GM23338 (cell line): ENCODE results near the gene RPL27. TPM values are rescaled to one million over a fixed set of nuclear protein-coding genes. Genes with fewer than 3 reads are reported as not detected.

ENCODE experiments used
- ATAC-seq: fragments of 200-7000 bp; cut with Tn5 transposase; 3 replicates; pipeline ENCODE4 v1.9.1; 2020
- DNase-seq: peaks from one replicate; pipeline ENCODE4 v3.0.0-alpha.2; 2015; ENCODE audit warnings: low spot score
- H2AFZ ChIP-seq: fragments of 200-600 bp; sonication (generic); 2 replicates; pipeline ENCODE4 v1.8.0; 2016; ENCODE audit warnings: antibody characterized with exemption, mild to moderate bottlenecking, moderate library complexity
- H3F3A ChIP-seq: fragments of 200-600 bp; sonication (generic); replicated peaks from 2 replicates; pipeline ENCODE4 v1.8.0; 2017; ENCODE audit warnings: antibody characterized with exemption, mixed run types, low read depth
- H3K27ac ChIP-seq: fragments of 200-600 bp; sonication (generic); 2 replicates; pipeline ENCODE4 v1.6.1; 2016; ENCODE audit warnings: low read depth
- H3K27me3 ChIP-seq: fragments of 200-600 bp; sonication (generic); 2 replicates; pipeline ENCODE4 v1.8.0; 2016; ENCODE audit warnings: mild to moderate bottlenecking, mixed run types, moderate library complexity; ENCODE audit not compliant: insufficient read depth
- H3K36me3 ChIP-seq: fragments of 200-600 bp; sonication (generic); 2 replicates; pipeline ENCODE4 v1.8.0; 2016; ENCODE audit warnings: mild to moderate bottlenecking; ENCODE audit not compliant: insufficient read depth
- H3K4me1 ChIP-seq: fragments of 200-600 bp; sonication (generic); 2 replicates; pipeline ENCODE4 v1.8.0; 2016; ENCODE audit warnings: mild to moderate bottlenecking, moderate library complexity; ENCODE audit not compliant: insufficient read depth
- H3K4me2 ChIP-seq: fragments of 200-600 bp; sonication (generic); 2 replicates; pipeline ENCODE4 v1.7.1; 2017; ENCODE audit warnings: mixed run types
- H3K4me3 ChIP-seq: fragments of 200-600 bp; sonication (generic); 2 replicates; pipeline ENCODE4 v1.6.1; 2016; ENCODE audit warnings: mixed run types
- H3K79me2 ChIP-seq: fragments of 200-600 bp; sonication (generic); replicated peaks from 2 replicates; pipeline ENCODE4 v1.8.0; 2017; ENCODE audit warnings: mild to moderate bottlenecking; ENCODE audit not compliant: insufficient read depth
- H3K9me2 ChIP-seq: fragments of 200-600 bp; sonication (generic); 2 replicates; pipeline ENCODE4 v1.8.0; 2017; ENCODE audit not compliant: insufficient read depth
- H4K20me1 ChIP-seq: fragments of 200-600 bp; sonication (generic); replicated peaks from 2 replicates; pipeline ENCODE4 v1.8.0; 2017; ENCODE audit warnings: mild to moderate bottlenecking; ENCODE audit not compliant: insufficient read depth
- H3K27ac Mint-ChIP-seq: 2 replicates; pipeline ENCODE4 v1.8.0; 2020; ENCODE audit warnings: inconsistent platforms, mild to moderate bottlenecking, moderate library complexity, mixed read lengths
- H3K27me3 Mint-ChIP-seq: 3 replicates; pipeline ENCODE4 v1.8.0; 2022; ENCODE audit warnings: low read depth, mild to moderate bottlenecking, moderate library complexity, mixed read lengths, inconsistent platforms; ENCODE audit not compliant: insufficient read depth, poor library complexity
- H3K36me3 Mint-ChIP-seq: 3 replicates; pipeline ENCODE4 v1.8.0; 2021; ENCODE audit warnings: low read depth, mild to moderate bottlenecking, inconsistent platforms, moderate library complexity, mixed read lengths
- H3K4me1 Mint-ChIP-seq: 3 replicates; pipeline ENCODE4 v1.8.0; 2020; ENCODE audit warnings: mild to moderate bottlenecking, inconsistent platforms, mixed read lengths
- H3K4me3 Mint-ChIP-seq: 3 replicates; pipeline ENCODE4 v1.8.0; 2021; ENCODE audit warnings: moderate library complexity, mild to moderate bottlenecking, inconsistent platforms, mixed read lengths
- H3K9me3 Mint-ChIP-seq: 3 replicates; pipeline ENCODE4 v1.8.0; 2020; ENCODE audit warnings: moderate library complexity, mild to moderate bottlenecking, inconsistent platforms, mixed read lengths
- CREB1 ChIP-seq: fragments of 250-450 bp; sonication (Bioruptor Pico); IDR thresholded peaks from 2 replicates; pipeline ENCODE4 v1.5.0; 2020; ENCODE audit warnings: low read depth, mild to moderate bottlenecking, moderate library complexity
- EZH2 ChIP-seq: fragments of 200-600 bp; sonication (generic); IDR thresholded peaks from one replicate; pipeline ENCODE4 v1.8.0; 2017; ENCODE audit warnings: antibody characterized with exemption, mild to moderate bottlenecking, low read depth; ENCODE audit not compliant: unreplicated experiment
- EZH2phosphoT487 ChIP-seq: fragments of 200-600 bp; sonication (generic); IDR thresholded peaks from one replicate; pipeline ENCODE4 v1.8.1; 2018; ENCODE audit warnings: antibody characterized with exemption; ENCODE audit not compliant: unreplicated experiment
- JUNB ChIP-seq: IDR thresholded peaks from one replicate; pipeline ENCODE4 v1.6.1; 2016; ENCODE audit warnings: antibody characterized with exemption; ENCODE audit not compliant: unreplicated experiment
- STAT1 ChIP-seq: IDR thresholded peaks from one replicate; pipeline ENCODE4 v1.6.1; 2016; ENCODE audit warnings: antibody characterized with exemption; ENCODE audit not compliant: unreplicated experiment
- ZNF331 ChIP-seq: fragments of 250-450 bp; sonication (Bioruptor Pico); IDR thresholded peaks from 2 replicates; pipeline ENCODE4 v1.5.0; 2020; ENCODE audit warnings: low read depth, mild to moderate bottlenecking, moderate library complexity
- polyA plus RNA-seq: library from polyadenylated mRNA; unstranded; fragments of >200 nt; fragmentation: Nextera tagmentation; extraction: Ambion mirVana; gene quantifications from 2 replicates; pipeline ENCODE4 v1.2.1, GENCODE V29; 2016
- total RNA-seq: library from RNA; depleted of rRNA; stranded (reverse); fragments of >200 nt; shearing (Covaris generic); gene quantifications from 2 replicates; pipeline ENCODE4 v1.2.3, GENCODE V29; 2014
- TF ChIP-seq, protein P1 (sequence below): fragments of 250-450 bp; sonication (Bioruptor Pico); IDR thresholded peaks from 2 replicates; pipeline ENCODE4 v1.5.0; 2020; ENCODE audit warnings: mild to moderate bottlenecking, moderate library complexity
- TF ChIP-seq, protein P2 (sequence below), 2 experiments: fragments of 200-600 bp in 1 of 2; sonication (generic) in 1 of 2; conservative IDR thresholded peaks; 2 replicates each; pipeline versions ENCODE4 v1.5.1 to v1.6.1; 2016 to 2017; ENCODE audit warnings: antibody characterized with exemption in 2 of 2, low read depth in 2 of 2, mild to moderate bottlenecking in 2 of 2, moderate library complexity in 1 of 2
- TF ChIP-seq, protein P3 (sequence below): IDR thresholded peaks from 2 replicates; pipeline ENCODE4 v1.6.1; 2016; ENCODE audit warnings: antibody characterized with exemption
- TF ChIP-seq, protein P4 (sequence below): IDR thresholded peaks from one replicate; pipeline ENCODE4 v1.6.1; 2018; ENCODE audit warnings: antibody characterized with exemption; ENCODE audit not compliant: unreplicated experiment

The RPL27 gene
- total and polyA plus RNA-seq, 2 experiments from 2014 or later: 1,784 to 2,722 TPM

DNA sequence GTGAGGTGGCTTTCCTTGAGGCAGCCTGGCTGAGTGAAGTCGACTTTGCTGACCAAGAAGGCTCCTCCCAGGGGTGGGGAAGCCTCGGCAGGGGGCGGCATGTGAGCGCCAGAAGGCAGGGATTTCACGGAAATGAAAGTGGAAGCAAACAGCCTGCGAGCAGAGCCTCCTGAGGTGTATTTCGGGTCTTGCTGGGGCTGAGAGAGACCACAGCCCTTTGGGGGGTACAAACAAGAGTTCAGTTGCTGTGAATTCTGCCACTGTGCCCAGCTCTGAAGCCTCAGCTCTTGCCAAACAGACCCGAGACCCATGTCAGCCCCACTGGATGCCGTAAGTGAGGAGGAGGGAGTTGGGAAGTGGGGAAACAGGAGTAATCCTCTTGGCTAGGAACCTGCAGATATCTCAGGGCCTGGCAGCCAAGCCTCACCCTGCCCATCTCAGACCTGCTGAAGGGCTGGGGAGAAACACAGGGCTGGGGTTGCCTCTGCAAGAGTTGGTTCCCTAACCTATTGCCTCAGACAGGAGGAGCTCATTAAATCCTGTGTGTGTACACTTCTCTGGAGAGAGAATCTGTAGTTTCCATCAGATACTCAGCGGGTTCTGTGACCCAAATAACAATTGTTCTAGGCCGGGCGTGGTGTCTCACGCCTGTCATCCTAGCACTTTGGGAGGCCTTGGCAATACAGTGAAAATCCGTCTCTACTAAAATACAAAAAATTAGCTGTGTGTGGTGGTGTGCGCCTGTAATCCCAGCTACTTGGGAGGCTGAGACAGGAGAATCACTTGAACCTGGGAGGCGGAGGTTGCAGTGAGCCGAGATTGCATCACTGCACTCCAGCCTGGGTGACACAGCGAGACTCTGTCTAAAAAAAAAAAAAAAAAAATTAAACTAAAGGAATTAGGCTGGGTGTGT lies 8.7 kb downstream of the RPL27 start, which contains the start of gene IFI35 (continued):
- TF ChIP-seq, protein P1, sequence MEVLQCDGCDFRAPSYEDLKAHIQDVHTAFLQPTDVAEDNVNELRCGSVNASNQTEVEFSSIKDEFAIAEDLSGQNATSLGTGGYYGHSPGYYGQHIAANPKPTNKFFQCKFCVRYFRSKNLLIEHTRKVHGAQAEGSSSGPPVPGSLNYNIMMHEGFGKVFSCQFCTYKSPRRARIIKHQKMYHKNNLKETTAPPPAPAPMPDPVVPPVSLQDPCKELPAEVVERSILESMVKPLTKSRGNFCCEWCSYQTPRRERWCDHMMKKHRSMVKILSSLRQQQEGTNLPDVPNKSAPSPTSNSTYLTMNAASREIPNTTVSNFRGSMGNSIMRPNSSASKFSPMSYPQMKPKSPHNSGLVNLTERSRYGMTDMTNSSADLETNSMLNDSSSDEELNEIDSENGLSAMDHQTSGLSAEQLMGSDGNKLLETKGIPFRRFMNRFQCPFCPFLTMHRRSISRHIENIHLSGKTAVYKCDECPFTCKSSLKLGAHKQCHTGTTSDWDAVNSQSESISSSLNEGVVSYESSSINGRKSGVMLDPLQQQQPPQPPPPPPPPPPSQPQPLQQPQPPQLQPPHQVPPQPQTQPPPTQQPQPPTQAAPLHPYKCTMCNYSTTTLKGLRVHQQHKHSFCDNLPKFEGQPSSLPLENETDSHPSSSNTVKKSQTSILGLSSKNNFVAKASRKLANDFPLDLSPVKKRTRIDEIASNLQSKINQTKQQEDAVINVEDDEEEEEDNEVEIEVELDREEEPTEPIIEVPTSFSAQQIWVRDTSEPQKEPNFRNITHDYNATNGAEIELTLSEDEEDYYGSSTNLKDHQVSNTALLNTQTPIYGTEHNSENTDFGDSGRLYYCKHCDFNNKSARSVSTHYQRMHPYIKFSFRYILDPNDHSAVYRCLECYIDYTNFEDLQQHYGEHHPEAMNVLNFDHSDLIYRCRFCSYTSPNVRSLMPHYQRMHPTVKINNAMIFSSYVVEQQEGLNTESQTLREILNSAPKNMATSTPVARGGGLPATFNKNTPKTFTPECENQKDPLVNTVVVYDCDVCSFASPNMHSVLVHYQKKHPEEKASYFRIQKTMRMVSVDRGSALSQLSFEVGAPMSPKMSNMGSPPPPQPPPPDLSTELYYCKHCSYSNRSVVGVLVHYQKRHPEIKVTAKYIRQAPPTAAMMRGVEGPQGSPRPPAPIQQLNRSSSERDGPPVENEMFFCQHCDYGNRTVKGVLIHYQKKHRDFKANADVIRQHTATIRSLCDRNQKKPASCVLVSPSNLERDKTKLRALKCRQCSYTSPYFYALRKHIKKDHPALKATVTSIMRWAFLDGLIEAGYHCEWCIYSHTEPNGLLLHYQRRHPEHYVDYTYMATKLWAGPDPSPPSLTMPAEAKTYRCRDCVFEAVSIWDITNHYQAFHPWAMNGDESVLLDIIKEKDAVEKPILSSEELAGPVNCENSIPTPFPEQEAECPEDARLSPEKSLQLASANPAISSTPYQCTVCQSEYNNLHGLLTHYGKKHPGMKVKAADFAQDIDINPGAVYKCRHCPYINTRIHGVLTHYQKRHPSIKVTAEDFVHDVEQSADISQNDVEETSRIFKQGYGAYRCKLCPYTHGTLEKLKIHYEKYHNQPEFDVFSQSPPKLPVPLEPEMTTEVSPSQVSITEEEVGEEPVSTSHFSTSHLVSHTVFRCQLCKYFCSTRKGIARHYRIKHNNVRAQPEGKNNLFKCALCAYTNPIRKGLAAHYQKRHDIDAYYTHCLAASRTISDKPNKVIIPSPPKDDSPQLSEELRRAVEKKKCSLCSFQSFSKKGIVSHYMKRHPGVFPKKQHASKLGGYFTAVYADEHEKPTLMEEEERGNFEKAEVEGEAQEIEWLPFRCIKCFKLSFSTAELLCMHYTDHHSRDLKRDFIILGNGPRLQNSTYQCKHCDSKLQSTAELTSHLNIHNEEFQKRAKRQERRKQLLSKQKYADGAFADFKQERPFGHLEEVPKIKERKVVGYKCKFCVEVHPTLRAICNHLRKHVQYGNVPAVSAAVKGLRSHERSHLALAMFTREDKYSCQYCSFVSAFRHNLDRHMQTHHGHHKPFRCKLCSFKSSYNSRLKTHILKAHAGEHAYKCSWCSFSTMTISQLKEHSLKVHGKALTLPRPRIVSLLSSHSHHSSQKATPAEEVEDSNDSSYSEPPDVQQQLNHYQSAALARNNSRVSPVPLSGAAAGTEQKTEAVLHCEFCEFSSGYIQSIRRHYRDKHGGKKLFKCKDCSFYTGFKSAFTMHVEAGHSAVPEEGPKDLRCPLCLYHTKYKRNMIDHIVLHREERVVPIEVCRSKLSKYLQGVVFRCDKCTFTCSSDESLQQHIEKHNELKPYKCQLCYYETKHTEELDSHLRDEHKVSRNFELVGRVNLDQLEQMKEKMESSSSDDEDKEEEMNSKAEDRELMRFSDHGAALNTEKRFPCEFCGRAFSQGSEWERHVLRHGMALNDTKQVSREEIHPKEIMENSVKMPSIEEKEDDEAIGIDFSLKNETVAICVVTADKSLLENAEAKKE (CRISPR knock-in tag): no peak

DNA sequence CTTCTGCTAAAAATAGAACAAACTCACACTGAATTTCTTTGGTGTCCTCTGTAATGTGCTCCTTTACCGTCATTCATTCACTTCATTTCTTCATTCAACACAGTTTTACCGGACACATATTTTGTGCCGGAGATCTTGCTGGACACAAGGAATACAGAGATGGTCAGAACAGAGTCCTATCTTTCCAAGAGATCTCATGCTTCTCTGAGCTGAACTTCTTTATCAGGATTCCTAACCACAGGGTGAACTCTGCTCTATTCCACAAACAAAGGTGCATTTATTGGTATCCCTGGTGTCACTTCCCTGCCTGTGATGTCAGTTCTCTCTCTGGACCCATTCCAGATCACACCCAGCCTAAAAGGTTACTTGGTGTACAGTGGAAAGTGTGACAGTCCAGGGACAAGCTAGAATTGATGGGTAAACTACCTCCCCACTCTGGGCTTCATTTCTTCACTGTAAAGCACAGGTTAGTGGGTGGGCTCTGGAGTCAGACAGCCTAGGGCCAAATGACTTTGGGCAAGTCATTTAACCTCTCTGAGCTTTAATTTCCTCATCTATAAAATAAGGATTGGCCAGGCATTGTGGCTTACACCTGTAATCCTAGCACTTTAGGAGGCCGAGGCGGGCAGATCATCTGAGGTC lies 12.6 kb downstream of the RPL27 start:
- H3K4me1 ChIP-seq: peaks cover 19% of the 10 kb centered on the region
- H3K4me3 ChIP-seq: no peak overlapping the region
- Mint-ChIP-seq H3K27ac (no peak overlapping the region), H3K36me3 (peaks cover 15% of the 10 kb centered on the region), H3K4me1 (peaks cover 34% of the 10 kb centered on the region), H3K4me3 (no peak overlapping the region), H3K9me3 (no peaks in the 10 kb centered on the region), H3K27me3 (peaks cover 8% of the 10 kb centered on the region)
- no peaks in the 10 kb centered on the region for H3K79me2 ChIP-seq
- no peaks in the 10 kb centered on the region for H3K9me2 ChIP-seq
- H4K20me1 ChIP-seq: no peaks in the 10 kb centered on the region
- H3K36me3 ChIP-seq: no peaks in the 10 kb centered on the region
- H2AFZ ChIP-seq: no peak overlapping the region
- ATAC-seq (no peak), DNase-seq (no peak)
- H3F3A ChIP-seq: peaks cover 5% of the 10 kb centered on the region
- no peak overlapping the region for H3K4me2 ChIP-seq
- H3K27me3 ChIP-seq: no peaks in the 10 kb centered on the region
- H3K27ac ChIP-seq: no peak overlapping the region
- no peak for TF ChIP-seq EZH2phosphoT487
- TF ChIP-seq EZH2: no peak
- no peak for TF ChIP-seq ZNF331 (CRISPR knock-in tag)
- TF ChIP-seq CREB1 (CRISPR knock-in tag): no peak
- TF ChIP-seq, protein P2, sequence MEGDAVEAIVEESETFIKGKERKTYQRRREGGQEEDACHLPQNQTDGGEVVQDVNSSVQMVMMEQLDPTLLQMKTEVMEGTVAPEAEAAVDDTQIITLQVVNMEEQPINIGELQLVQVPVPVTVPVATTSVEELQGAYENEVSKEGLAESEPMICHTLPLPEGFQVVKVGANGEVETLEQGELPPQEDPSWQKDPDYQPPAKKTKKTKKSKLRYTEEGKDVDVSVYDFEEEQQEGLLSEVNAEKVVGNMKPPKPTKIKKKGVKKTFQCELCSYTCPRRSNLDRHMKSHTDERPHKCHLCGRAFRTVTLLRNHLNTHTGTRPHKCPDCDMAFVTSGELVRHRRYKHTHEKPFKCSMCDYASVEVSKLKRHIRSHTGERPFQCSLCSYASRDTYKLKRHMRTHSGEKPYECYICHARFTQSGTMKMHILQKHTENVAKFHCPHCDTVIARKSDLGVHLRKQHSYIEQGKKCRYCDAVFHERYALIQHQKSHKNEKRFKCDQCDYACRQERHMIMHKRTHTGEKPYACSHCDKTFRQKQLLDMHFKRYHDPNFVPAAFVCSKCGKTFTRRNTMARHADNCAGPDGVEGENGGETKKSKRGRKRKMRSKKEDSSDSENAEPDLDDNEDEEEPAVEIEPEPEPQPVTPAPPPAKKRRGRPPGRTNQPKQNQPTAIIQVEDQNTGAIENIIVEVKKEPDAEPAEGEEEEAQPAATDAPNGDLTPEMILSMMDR (conservative IDR thresholded peaks at IDR 0.05; ENCODE audit: low read depth in 2 of 2): no peak
- TF ChIP-seq JUNB: no peak
- TF ChIP-seq, protein P3, sequence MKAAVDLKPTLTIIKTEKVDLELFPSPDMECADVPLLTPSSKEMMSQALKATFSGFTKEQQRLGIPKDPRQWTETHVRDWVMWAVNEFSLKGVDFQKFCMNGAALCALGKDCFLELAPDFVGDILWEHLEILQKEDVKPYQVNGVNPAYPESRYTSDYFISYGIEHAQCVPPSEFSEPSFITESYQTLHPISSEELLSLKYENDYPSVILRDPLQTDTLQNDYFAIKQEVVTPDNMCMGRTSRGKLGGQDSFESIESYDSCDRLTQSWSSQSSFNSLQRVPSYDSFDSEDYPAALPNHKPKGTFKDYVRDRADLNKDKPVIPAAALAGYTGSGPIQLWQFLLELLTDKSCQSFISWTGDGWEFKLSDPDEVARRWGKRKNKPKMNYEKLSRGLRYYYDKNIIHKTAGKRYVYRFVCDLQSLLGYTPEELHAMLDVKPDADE: no peak
- no peak for TF ChIP-seq STAT1
- TF ChIP-seq, protein P4, sequence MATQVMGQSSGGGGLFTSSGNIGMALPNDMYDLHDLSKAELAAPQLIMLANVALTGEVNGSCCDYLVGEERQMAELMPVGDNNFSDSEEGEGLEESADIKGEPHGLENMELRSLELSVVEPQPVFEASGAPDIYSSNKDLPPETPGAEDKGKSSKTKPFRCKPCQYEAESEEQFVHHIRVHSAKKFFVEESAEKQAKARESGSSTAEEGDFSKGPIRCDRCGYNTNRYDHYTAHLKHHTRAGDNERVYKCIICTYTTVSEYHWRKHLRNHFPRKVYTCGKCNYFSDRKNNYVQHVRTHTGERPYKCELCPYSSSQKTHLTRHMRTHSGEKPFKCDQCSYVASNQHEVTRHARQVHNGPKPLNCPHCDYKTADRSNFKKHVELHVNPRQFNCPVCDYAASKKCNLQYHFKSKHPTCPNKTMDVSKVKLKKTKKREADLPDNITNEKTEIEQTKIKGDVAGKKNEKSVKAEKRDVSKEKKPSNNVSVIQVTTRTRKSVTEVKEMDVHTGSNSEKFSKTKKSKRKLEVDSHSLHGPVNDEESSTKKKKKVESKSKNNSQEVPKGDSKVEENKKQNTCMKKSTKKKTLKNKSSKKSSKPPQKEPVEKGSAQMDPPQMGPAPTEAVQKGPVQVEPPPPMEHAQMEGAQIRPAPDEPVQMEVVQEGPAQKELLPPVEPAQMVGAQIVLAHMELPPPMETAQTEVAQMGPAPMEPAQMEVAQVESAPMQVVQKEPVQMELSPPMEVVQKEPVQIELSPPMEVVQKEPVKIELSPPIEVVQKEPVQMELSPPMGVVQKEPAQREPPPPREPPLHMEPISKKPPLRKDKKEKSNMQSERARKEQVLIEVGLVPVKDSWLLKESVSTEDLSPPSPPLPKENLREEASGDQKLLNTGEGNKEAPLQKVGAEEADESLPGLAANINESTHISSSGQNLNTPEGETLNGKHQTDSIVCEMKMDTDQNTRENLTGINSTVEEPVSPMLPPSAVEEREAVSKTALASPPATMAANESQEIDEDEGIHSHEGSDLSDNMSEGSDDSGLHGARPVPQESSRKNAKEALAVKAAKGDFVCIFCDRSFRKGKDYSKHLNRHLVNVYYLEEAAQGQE: no peak
